Renal cortex interstitium (tissue), 11 donors: ENCODE data around the gene BTBD10. TPM values are rescaled to one million over a fixed set of nuclear protein-coding genes. Genes with fewer than 3 reads are reported as not detected.
A peak's percentile ranks its signal among the peaks of the same experiment; 100 is the strongest.

ENCODE experiments used
- DNase-seq, 11 donors: peaks; one replicate each; pipeline ENCODE4 v3.0.0-alpha.2; 2013; ENCODE audit warnings: low read depth in 9 of 11, low spot score in 4 of 11; ENCODE audit errors: extremely low read depth in 1 of 11
- polyA plus RNA-seq, 3 donors: library from polyadenylated mRNA; unstranded; fragments of 120-200 nt; gene quantifications; one replicate each; pipeline ENCODE4 v1.2.1, GENCODE V29; 2013; ENCODE audit not compliant: insufficient read length in 3 of 3

The BTBD10 gene
- polyA plus RNA-seq, 3 donors: 27.1 to 34.5 (median 30.8) TPM

DNA sequence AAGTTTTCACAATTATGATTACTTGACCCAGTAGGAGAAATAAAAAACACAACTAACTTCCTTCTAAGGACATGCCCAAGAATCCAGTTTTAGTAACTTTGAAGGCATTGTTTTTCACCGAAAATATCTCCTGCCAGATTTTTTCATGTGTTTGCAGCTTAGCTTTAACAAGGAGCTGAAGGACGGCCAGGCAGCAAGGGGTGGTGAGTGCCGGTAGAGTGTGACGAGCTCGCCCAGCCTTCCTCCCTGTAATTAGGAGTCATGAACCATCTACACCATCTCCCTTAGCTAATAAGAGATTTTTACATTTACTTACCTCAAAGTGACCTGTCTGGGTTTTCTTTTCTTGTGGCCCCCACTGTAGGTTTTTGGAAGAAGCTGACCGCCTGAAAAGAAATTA, 113.4 kb downstream of the BTBD10 start:
- no peak for DNase-seq

DNA sequence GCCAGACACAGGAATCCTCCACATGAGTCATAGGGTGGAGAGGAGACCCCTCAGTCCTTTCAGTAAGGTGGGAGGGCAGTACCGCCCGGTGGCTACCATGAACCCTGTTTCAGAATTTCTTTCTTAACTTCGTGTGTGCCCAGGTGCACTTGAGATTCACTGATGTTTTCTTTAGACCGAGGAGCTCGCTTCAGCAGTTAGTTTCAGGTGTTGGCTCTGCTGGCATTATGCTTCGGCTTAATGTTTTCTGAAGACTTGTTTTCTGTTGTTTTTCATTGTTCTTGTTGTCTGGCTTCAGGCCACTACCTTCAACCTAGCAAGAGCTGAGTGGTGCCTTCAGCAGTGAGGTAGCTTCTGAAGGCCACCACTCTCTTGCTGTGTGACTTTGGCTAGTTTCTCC, 114.0 kb downstream of the BTBD10 start:
- no peak for DNase-seq

DNA sequence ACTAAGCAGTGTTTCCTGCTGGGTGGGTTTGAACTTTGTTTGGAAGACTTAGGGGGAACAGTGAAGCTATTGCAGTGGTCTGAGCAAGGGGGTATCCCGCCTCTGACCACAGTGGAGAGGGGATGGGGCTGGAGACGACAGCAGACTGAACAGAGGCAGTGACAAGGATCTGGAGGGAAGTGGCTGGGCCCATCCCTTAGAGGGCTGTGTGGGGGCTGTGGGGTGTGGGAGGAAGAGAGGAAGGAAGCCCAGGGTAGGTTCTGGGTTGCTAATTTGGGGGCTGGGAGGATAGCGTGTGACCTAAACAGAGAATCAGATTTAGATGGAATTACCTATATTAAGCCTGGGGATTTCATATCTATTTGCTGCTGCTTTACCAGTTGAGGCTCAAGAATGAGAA, 114.7 kb downstream of the BTBD10 start:
- DNase-seq: no peak

DNA sequence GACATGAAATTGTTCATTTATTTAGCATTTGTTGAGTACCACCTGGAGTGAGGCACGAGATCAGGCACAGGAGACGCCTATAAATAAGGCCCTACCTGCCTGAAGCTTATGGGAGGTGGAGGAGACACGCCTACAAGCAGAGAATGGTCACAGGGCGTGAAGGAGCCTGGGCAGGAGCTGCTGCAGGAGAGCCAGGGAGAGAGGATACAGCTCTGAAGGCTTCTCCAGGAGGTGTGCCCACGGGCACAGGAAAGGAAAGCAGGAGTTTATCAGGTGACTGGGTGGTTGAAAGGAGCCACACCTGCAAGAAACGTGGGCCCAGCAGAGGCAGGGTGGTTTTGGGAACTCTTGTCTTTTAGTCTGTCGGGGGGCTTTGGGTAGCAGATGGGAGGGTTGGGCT, 115.1 kb downstream of the BTBD10 start:
- no peak for DNase-seq

DNA sequence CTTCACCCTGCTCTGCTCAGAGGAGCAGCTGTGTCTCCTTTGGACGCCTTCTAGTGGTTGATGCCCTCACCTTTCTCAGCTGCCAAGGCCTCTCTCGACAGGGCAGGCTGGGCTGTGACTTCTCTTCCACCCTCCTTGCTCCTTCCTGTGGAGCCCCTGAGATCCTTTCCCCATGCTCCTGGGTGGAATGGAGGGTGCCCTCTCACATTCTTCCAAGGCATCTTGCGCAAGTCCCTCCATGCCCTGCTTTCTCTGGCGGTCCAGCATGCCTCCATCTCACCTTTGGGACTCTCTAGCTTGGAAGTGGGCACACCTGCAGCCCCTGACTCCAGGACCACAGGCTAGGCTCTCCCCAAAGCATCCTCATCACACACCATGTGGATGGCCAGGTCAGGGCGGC, 116.6 kb downstream of the BTBD10 start:
- DNase-seq: no peak

DNA sequence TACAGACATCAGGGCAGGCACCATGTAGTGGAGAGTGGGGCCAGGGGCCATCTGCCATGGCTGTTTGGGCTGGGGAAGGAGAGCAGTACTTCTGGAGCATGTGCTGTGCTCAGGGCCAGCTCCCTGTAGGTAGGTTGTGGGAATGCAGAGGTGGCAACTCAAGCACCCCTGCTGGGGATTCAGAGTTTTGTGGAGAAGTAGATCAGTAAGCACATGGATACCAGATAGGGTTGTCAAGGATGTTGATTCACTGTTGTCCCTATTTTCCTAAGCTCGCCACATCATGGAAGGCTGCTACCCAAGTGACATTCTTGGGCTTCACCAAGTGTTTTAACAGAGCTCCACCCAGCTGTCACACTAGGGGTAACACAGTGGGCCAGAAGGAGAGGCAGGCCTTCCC, 118.2 kb downstream of the BTBD10 start:
- no peak for DNase-seq

DNA sequence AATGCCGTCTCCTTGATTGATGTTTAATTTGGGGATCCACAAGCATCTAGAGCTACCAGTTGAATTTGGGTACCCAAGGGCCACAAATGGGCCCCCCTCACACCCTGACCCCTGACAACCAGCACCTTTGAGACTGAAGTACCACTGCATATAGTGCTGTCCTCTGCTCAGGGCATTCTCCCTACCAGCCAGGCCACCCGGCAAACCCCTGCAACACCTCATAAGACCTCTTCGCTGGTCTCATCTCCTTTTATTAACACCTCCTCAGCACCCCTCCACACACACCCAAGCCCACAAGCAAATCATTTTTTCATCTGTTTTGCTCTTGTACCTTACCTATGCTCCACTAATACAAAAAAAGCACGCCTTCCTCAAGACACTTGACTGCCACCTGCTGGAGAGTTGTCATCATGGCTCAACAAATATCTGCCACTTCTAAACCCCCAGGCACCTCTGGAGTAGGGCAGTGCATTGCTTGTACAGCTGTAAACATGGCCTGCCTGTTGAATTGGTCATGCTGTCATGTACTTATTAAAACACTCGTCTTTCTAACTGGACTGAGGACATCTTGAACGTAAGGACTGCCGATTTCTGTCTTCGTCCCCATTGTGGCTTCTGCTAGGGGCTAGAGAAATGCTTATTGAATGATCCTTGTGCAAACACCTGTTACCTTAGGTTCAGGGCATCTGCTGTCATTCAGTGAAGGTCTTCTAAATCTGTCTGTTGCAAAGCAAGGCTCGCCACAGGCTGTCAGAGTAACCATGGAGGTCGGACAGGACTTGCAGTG, 118.9 kb downstream of the BTBD10 start:
- peak; percentile 48 to 79 (median 59) for DNase-seq

DNA sequence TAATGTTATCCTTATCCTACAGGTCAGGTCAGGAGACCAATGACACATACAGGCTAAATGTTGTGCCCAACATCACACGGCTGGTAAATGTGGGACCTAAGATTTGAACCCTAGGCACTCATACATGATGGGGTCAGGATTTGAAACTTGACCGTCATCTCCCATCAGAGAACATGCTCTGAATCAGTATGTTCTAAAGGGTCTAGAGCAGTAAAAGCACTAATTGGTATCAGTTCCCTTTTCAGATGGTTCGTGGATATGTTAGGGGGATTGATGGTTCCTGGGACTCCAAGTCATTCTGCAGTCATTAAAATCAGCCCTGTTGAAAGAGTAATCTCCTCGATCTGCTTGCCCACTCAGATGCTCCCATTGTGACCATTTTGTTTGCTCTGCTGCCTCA, 120.0 kb downstream of the BTBD10 start:
- no peak for DNase-seq

DNA sequence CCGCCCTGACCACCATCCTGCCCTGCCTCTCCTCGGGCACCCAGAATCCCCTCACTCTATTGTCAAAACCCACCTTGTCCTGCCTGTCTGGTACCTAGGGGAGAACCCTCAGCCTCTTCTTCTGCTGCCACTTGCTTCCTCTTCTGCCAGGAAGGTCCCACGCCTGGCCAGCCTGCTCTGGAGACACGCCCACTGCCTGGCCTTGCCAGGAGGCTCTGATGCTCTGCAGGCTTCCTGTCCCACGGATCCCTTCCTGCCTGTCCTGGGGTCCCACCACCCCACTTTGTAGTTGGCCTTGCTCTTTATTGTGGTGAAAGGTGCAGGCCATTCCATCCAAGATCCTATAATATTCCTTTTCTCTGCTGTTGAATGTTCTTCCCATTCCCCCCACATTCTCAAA, 122.0 kb downstream of the BTBD10 start:
- no peak for DNase-seq

DNA sequence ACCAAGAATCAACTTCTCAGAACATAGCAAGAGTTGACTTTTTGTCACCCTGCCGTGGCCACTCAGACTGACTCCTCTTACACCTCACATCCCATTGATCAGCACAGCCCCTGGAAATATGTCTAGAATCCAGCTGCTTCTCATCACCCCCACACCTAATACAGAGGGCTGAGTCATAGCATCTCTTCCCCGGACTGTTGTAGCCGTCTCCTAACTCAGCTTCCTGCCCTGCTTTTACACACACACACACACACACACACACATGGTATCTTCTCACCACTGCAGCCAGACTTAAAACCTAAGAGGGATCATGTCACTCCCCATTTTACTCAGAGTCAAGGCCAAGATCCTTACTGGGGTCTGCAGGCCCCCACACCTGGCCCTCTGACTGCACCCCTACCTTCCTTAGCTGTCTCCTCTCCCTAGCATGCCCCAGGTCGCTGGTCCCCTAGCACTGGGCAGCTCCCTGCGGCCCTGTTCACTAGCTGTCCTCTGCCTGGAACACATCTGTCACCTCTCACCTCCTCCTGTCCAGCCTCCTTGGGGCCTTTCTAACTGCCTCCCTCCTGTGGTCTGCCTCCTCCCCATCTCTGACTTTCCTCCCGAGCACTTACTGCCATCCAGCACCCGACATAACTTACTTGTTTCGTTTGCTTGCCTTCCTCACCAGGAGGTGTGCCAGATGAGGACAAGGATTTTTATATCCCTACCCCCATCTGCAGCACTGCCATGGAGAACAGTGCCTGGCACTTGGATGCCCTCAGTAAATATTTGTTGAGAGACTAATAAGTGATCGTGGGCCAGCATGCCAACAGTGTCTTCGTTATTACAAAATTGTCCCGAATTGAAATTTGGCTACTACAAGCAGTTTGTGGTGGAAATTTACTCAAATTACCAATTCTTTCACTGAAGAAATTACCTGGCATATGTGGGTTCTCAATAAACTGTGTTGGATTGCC, 123.5 kb downstream of the BTBD10 start:
- DNase-seq: no peak

DNA sequence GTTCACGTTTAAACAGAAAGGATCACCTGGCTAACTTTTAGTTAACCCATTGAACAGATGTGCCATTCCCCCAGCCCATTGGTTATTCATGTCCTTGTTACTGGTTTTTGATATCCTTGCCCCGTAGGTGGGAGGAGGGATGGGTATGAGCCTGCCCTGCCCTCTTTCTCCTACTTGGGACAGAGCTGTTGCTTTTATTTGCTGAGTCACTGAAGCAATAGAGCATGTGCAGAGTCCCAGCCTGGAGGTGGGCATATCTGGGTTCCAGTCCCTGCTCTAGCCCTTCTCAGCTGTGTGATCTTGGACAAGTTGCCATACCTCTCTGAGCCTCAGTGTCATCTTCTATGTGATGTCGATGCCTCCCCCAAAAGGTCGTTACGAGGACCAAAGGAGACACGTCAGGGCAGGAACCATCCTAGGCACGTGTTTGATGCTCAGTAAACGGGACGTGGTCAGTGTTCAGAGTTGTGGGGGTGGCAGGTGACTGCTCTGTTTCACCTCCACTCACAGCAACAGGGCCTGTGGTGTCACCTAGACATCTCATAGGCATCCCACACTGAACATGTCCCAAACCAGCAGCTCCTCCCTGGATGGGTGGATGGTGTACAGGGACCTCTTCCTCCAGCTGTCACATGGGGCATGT, 124.5 kb downstream of the BTBD10 start:
- DNase-seq: no peak

DNA sequence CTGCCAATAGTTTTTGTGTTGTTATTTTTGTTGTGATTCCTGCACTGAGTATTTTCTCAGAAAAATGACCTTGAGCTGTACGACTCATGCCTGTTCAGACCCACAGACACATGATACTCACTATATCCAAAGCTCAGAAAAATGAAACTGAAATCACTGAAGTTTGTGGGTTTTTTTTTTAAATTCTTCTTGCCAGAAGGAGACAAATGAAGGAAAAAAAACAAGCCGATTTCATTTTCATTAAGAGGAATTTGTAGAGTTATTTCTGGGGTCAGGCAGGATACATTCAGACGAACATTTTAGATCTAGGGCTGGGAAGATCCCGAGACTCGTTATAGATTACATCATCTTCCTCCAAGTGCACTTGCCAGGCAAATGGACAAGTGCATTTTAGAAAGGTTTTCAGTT, 125.0 kb downstream of the BTBD10 start:
- DNase-seq: no peak

Other genes starting within 250 kb of the BTBD10 start
- gene BMAL1, start 185.4 kb downstream of the BTBD10 start, polyA plus RNA-seq: 10 to 100 TPM in 2 of 3 donors, 1 to 10 TPM in 1; 9.2 to 12.1 (median 11.7) TPM
- not detected for gene PTH, start 32.8 kb upstream of the BTBD10 start, polyA plus RNA-seq
- gene FAR1, start 205.4 kb upstream of the BTBD10 start, polyA plus RNA-seq: 10 to 100 TPM; 69.9 to 82.6 (median 79.0) TPM